Measurements from ENCODE around the gene AMN.
A peak's percentile ranks its signal among the peaks of the same experiment; 100 is the strongest.
"Not testable (repeated sequence)": the region's sequence is repeated elsewhere in the genome, so short reads cannot be mapped to it uniquely, and the experiment has no call there.

The AMN gene

DNA sequence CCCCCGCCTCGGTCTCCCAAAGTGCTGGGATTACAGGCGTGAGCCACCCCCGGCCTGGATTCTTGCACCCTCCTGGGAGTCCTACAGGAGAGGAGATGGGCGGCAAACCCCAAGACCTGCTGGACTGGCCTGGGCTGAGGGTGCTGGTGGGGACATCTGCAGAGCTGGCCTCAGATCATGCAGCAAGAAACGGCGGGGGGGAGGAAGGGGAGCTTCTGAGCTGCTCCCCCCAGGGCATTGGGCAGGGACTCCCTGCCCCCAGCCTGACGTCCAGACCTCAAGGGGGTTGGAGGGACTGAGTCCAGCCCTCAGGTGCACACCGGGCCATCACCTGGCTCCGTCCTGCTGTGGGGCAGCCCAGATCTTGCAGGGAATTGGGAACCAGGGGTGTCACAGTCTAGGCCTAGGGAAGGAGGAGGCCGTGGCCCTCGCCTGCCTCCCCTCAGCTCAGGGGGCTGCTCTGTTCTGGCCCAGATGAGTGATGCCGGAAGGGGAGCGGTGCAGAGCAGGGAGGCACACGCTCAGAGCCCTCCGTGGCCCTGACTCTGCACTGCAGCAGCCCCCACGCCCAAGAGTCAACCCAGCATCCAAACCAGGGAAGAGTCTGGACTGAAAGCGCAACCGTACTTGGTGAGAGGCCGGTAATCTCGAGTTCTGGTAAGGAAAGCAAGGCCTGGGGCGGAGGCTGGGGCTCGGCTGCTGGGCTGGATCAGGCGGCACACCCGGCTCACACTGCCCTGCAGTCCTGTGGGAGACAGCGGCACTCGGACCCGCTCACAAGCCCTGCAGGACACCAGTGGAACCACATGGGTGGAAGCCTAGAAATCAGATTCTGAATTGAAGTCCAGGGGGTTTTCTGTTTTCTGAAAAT is 8.9 kb upstream of the AMN start:
- DNase-seq (ENCODE audit: low read depth): no peak

- DNase-seq (ENCODE audit: low read depth): no peak
Measured at GRCh38 chr14:102914474-102915291, 7.8 kb upstream of the AMN start.

GRCh38 chr14:102915292-102916110 is 7.0 kb upstream of the AMN start:
- DNase-seq (ENCODE audit: low read depth): no peak

- no peak for DNase-seq (ENCODE audit: low read depth)
Measured at GRCh38 chr14:102916347-102917055, 6.0 kb upstream of the AMN start.

DNA sequence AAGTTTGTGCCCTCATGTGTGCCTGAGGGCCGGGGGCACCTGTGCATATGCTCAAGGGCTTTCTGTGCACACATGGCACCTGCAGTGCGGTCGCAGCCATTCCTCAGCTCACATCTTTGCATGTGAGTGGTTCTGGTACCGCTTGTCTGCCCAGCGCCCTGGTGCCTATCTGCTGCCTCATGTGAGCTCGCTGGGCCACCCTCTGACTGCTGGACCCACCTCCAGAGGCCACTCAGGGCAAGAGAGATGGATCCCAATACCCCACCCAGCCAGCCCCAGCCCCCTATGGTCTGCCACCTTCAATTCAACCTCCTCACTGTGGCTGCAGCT is 5.4 kb upstream of the AMN start:
- no peak for DNase-seq (ENCODE audit: low read depth)

DNA sequence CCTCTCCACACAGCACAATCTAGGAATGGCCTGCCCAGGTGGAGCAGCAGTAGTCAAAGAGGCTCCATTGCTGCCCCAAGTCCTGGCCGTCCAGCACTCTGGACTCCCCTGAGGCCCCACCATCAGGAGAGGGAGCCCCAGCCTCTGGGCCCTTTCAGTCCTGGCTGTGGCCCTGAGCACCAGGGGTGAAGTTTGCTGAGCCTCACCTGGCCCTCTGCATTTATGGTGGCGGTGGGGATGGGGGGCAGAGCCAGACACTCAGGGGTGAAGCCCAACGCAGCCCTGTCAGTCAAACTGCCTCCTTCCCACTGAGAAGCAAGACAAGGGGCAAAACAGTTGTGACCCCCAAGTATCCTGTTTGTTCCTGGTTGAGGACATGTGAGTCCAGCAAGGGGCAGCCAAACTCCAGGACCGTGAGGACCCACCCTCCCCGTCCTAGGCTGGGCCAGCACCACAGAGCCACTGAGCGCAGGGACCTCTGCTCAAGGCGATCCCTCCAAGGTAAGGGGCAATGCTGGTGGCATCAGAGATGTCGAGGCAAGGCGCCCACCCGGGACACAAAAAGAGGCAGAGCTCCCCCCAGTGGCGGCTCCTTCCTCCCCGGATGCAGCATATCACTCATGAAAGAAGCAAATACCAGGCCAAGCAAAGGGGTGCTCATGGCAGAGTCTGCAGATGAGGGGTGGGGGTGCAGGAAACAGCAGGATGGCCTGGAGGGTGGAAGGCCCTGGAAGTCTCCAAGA is 4.8 kb upstream of the AMN start:
- DNase-seq (ENCODE audit: low read depth): peak; percentile 15

- no peak for DNase-seq (ENCODE audit: low read depth)
Measured at GRCh38 chr14:102918438-102918837, 4.0 kb upstream of the AMN start.

GRCh38 chr14:102920273-102920997 is 2.0 kb upstream of the AMN start:
- DNase-seq (ENCODE audit: low read depth): no peak

GRCh38 chr14:102920998-102921304 is 1.5 kb upstream of the AMN start:
- no peak for DNase-seq (ENCODE audit: low read depth)

- DNase-seq (ENCODE audit: low read depth): no peak
Measured at GRCh38 chr14:102923201-102923924, 900 bp downstream of the AMN start.

GRCh38 chr14:102923925-102924486 is 1.5 kb downstream of the AMN start:
- DNase-seq (ENCODE audit: low read depth): no peak

DNA sequence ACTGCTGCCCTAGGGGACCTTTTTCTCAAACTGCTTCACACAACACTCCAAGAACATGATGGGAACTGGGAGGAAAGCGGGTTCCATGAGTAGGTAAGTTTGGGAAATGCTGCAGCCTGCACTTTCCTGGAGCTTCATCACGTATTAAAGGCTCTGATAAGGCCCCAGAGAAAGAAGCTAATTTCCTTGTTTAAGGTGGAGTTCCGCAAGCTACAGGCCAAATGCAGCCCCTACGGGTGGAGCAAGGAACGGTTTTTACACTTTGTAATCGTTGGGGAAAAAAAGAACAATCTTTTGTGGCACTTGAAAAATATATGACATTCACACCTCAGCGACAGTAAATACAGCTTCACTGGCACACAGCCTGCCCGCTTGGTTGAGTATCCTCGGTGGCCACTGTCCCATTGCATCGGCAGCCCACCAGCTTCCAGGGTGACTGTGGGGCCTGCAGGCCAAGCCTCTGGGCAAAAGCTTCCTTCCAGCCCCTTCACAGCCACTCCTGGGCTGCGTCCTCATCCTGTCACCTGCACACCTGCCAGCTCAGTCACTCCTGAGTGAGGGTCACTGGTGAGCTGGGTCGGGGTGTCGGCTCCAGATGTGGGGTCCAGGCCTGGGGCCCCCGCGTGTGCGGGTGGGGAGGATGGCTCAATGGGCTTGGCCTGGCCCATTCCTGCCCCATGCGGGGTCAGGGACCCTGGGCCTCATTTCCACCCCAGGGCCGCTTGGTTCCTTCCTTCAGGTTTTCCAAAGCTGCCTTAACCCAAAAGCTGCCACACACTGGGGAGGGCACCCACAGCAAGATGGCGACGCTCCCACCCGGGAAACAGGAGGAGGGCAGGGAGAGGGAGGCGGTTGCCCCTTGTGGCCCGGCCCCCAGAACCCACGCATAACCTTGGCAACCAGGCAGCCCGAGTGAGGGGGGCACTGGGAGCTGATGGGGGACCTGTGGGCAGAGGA is 2.4 kb downstream of the AMN start:
- DNase-seq (ENCODE audit: low read depth): no peak

- DNase-seq (ENCODE audit: low read depth): no peak
Measured at GRCh38 chr14:102925646-102926045, 3.2 kb downstream of the AMN start.

DNA sequence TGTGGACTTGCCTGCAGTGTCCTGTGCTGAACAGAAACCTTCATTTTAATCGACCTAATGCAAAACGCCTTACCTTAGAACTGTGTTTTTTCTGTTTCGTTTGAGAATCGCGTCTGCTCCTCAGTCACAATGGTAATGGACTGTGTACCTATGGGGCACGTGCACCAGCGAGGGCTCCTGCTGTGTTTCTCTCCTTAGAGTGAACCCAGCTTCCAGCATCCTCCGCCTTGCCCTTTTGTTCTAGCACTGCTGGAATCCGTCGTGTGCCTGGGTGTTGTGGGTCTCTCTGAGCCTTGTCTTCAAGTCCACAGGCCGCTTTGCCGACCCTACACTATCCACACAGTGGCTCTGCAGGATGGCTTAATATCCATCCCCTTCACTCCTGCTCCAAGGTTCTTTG is 3.6 kb downstream of the AMN start:
- DNase-seq (ENCODE audit: low read depth): no peak

DNA sequence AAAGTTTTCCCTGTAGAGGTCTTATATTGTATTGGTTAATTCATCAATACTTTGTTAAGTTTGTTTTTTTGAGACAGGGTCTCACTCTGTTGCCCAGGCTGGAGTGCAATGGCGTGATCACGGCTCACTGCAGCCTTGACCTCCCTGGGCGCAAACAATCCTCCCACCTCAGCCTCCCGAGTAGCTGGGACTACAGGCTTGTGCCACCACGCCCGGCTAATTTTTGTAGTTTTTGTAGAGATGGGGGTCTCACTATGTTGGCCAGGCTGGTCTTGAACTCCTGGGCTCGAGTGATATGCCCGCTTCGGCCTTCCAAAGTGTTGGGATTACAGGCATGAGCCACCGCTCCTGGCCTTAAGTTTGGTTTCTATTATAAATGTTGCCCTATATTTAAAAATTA is 4.4 kb downstream of the AMN start:
- DNase-seq (ENCODE audit: low read depth): not testable (repeated sequence)

- no peak for DNase-seq (ENCODE audit: low read depth)
Measured at GRCh38 chr14:102927346-102927877, 4.9 kb downstream of the AMN start.

DNA sequence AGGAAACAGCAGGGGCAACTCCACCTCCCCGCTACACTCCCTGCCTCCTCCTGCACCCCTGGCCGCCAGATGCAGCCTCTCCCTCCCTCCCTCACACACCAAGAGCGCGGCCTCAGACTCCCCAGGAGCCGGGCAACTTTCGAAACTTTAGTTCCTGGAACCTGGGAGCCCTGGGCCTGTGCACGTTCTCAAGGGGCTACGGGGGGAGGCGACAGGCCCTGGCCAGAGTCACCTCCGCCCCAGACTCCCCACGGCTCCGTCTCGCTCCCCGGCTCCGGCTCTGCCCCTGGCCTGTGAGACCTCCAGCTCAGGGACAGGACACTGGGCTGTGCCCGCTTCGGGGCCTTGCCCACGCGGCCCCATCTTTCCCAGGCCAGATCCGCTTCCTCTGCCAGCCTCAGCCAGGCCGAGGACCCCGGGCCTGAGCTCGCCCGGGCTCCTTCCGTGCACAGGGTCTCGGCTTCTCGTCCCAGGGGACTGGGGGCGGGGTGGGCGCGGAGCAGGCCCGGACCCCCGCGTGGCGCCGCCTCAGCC is 5.5 kb downstream of the AMN start:
- DNase-seq (ENCODE audit: low read depth): no peak

All from stromal cell of bone marrow (primary cell).